Tibial nerve (tissue), 4 donors: ENCODE data around the gene SF3A1.

Experiments
- CTCF ChIP-seq, 5 experiments: fragments of 200-600 bp in 3 of 5; fragments of 450-650 bp in 2 of 5; sonication (generic) in 3 of 5; IDR thresholded peaks; one replicate each; pipeline ENCODE4 v1.5.1; 2016 to 2019; ENCODE audit warnings: antibody characterized with exemption in 5 of 5, mild to moderate bottlenecking in 3 of 5, moderate library complexity in 2 of 5
- EP300 ChIP-seq, 2 donors: sonication (generic); formaldehyde crosslinking; IDR thresholded peaks; one replicate each; pipeline ENCODE4 v1.6.1; 2017; ENCODE audit warnings: antibody characterized with exemption in 2 of 2, mild to moderate bottlenecking in 1 of 2
- POLR2A ChIP-seq, 2 donors: fragments of 450-650 bp; IDR thresholded peaks; one replicate each; pipeline ENCODE4 v1.6.1; 2017; ENCODE audit warnings: antibody characterized with exemption in 2 of 2, mild to moderate bottlenecking in 2 of 2, moderate library complexity in 2 of 2

- TF ChIP-seq CTCF (IDR thresholded peaks at IDR 0.05) (no peak), POLR2A (IDR thresholded peaks at IDR 0.05) (no peak), EP300 (IDR thresholded peaks at IDR 0.05) (no peak)
Observed at GRCh38 chr22:30381264-30381663, 24.6 kb upstream of the SF3A1 start.
